GM19467 (cell line): Measurements from ENCODE around the gene CDH23.

ENCODE experiments used
- ATAC-seq: cut with Tn5 transposase; IDR thresholded peaks from one replicate; pipeline ENCODE4 v1.9.1; 2021; ENCODE audit warnings: mild to moderate bottlenecking, moderate library complexity; ENCODE audit not compliant: unreplicated experiment

CDH23 gene

GRCh38 chr10:71852355-71852937 lies 455.7 kb downstream of the CDH23 start:
- ATAC-seq: no peak

GRCh38 chr10:71854031-71854430 lies 457.3 kb downstream of the CDH23 start:
- ATAC-seq: no peak

- ATAC-seq: no peak
These were observed 459.9 kb downstream of the CDH23 start for GRCh38 chr10:71856619-71857018.

GRCh38 chr10:71857934-71858890 lies 461.5 kb downstream of the CDH23 start:
- no peak for ATAC-seq

- no peak for ATAC-seq
These were observed 463.7 kb downstream of the CDH23 start for GRCh38 chr10:71860243-71861029.

GRCh38 chr10:71863203-71863602 lies 466.5 kb downstream of the CDH23 start:
- ATAC-seq: no peak

- ATAC-seq: no peak
These were observed 468.2 kb downstream of the CDH23 start for GRCh38 chr10:71864911-71865361.
